ENCODE measurements around the gene KDM4B. TPM values are rescaled to one million over a fixed set of nuclear protein-coding genes. Genes with fewer than 3 reads are reported as not detected.

KDM4B gene
- total and polyA plus RNA-seq, 2 of the 8 experiments (the other 6 are each of a cell fraction or from before 2014, with no cell fraction given), result 12.0 to 31.9 TPM

- TF ChIP-seq TAF7 (optimal IDR thresholded peaks at IDR 0.05; ENCODE audit: borderline replicate concordance, low read depth, low read length) (no peak), RAD21 (IDR thresholded peaks at IDR 0.05 in 1 of 2, conservative IDR thresholded peaks at IDR 0.05 in 1 of 2; ENCODE audit: low read depth in 2 of 2, low read length in 2 of 2) (peak; percentile 24 to 44; a peak in 2 of 4 replicates), CEBPB (IDR thresholded peaks at IDR 0.05; ENCODE audit: low read depth, low read length) (no peak), TCF12 (IDR thresholded peaks at IDR 0.05; ENCODE audit: low read depth, low read length) (no peak), CTCF (IDR thresholded peaks at IDR 0.05; ENCODE audit: control extremely low read depth in 1 of 3, insufficient read depth in 1 of 3, low read depth in 1 of 3, low read length in 3 of 3) (peak; percentile 45 to 49 (median 48)), HDAC6 (IDR thresholded peaks at IDR 0.05; ENCODE audit: low read depth, low read length) (no peak)
Observed at GRCh38 chr19:5026706-5027273, 57.9 kb downstream of the KDM4B start (continued).
